ENCODE results near the gene KLK11. TPM values are rescaled to one million over a fixed set of nuclear protein-coding genes. Genes with fewer than 3 reads are reported as not detected.

KLK11 gene
- total and polyA plus RNA-seq, 10 of the 15 experiments (the other 5 are each of a cell fraction or from before 2014, with no cell fraction given) = not detected

- no peak for FAIRE-seq
Measured at GRCh38 chr19:51000426-51000825, 26.0 kb downstream of the KLK11 start.

More at GRCh38 chr19:51000426-51000825, 26.0 kb downstream of the KLK11 start:
- TF ChIP-seq IKZF1 (conservative IDR thresholded peaks at IDR 0.05) = no peak
- TF ChIP-seq MYB (IDR thresholded peaks at IDR 0.05; ENCODE audit: borderline replicate concordance, low read depth, low read length) = no peak
- TF ChIP-seq CHD4 (IDR thresholded peaks at IDR 0.05) = no peak
- no peak for TF ChIP-seq CBFB (IDR thresholded peaks at IDR 0.05; ENCODE audit: low read depth)
- TF ChIP-seq EZH2 (IDR thresholded peaks at IDR 0.05; ENCODE audit: borderline replicate concordance, control insufficient read depth, low read depth, low read length) = no peak
- TF ChIP-seq BHLHE40 (IDR thresholded peaks at IDR 0.05; ENCODE audit: borderline replicate concordance in 1 of 2, low read depth in 2 of 2, low read length in 1 of 2) = no peak
- TF ChIP-seq POU2F2 (IDR thresholded peaks at IDR 0.05; ENCODE audit: borderline replicate concordance, low read depth, low read length) = no peak
- no peak for TF ChIP-seq CHD1 (IDR thresholded peaks at IDR 0.05; ENCODE audit: low read depth, low read length)
- TF ChIP-seq ZNF274 (IDR thresholded peaks at IDR 0.05; ENCODE audit: insufficient read depth, insufficient read length) = no peak
- no peak for TF ChIP-seq CBX3 (IDR thresholded peaks at IDR 0.05; ENCODE audit: borderline replicate concordance, low read depth)
- TF ChIP-seq, protein P1, sequence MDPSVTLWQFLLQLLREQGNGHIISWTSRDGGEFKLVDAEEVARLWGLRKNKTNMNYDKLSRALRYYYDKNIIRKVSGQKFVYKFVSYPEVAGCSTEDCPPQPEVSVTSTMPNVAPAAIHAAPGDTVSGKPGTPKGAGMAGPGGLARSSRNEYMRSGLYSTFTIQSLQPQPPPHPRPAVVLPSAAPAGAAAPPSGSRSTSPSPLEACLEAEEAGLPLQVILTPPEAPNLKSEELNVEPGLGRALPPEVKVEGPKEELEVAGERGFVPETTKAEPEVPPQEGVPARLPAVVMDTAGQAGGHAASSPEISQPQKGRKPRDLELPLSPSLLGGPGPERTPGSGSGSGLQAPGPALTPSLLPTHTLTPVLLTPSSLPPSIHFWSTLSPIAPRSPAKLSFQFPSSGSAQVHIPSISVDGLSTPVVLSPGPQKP (IDR thresholded peaks at IDR 0.05; ENCODE audit: low read depth, low read length) = no peak
- TF ChIP-seq EGR1 (IDR thresholded peaks at IDR 0.05; ENCODE audit: borderline replicate concordance in 1 of 2, low read depth in 2 of 2, low read length in 2 of 2) = no peak
- no peak for TF ChIP-seq RAD21 (IDR thresholded peaks at IDR 0.05; ENCODE audit: insufficient read depth, low read depth, low read length)
- TF ChIP-seq, protein P2, sequence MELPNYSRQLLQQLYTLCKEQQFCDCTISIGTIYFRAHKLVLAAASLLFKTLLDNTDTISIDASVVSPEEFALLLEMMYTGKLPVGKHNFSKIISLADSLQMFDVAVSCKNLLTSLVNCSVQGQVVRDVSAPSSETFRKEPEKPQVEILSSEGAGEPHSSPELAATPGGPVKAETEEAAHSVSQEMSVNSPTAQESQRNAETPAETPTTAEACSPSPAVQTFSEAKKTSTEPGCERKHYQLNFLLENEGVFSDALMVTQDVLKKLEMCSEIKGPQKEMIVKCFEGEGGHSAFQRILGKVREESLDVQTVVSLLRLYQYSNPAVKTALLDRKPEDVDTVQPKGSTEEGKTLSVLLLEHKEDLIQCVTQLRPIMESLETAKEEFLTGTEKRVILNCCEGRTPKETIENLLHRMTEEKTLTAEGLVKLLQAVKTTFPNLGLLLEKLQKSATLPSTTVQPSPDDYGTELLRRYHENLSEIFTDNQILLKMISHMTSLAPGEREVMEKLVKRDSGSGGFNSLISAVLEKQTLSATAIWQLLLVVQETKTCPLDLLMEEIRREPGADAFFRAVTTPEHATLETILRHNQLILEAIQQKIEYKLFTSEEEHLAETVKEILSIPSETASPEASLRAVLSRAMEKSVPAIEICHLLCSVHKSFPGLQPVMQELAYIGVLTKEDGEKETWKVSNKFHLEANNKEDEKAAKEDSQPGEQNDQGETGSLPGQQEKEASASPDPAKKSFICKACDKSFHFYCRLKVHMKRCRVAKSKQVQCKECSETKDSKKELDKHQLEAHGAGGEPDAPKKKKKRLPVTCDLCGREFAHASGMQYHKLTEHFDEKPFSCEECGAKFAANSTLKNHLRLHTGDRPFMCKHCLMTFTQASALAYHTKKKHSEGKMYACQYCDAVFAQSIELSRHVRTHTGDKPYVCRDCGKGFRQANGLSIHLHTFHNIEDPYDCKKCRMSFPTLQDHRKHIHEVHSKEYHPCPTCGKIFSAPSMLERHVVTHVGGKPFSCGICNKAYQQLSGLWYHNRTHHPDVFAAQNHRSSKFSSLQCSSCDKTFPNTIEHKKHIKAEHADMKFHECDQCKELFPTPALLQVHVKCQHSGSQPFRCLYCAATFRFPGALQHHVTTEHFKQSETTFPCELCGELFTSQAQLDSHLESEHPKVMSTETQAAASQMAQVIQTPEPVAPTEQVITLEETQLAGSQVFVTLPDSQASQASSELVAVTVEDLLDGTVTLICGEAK (IDR thresholded peaks at IDR 0.05; ENCODE audit: borderline replicate concordance) = no peak
- TF ChIP-seq LARP7 (IDR thresholded peaks at IDR 0.05) = no peak
- no peak for TF ChIP-seq DPF2 (IDR thresholded peaks at IDR 0.05)
- H3K9me3 ChIP-seq (replicated peaks; ENCODE audit: control insufficient read depth, insufficient read depth, low read length) = no peaks in the 10 kb centered on the region
- in situ Hi-C loops (cut with MboI) (no loop called here), intact Hi-C loops (cut with micrococcal nuclease; ENCODE audit: unreplicated experiment) (no loop called here)
- H3K9ac ChIP-seq (ENCODE audit: control insufficient read depth, insufficient read depth, low read length) = no peak overlapping the region
- no peaks in the 10 kb centered on the region for H3K36me3 ChIP-seq (ENCODE audit: control insufficient read depth in 2 of 2, insufficient read depth in 2 of 2, low read length in 1 of 2)
- H3K79me2 ChIP-seq (ENCODE audit: control insufficient read depth, insufficient read depth, low read length) = no peaks in the 10 kb centered on the region
- ChIA-PET CTCF (no interaction called here), SMC1A (ENCODE audit: uncharacterized antibody, unreplicated experiment) (no interaction called here), POLR2A (no interaction called here), RAD21 (ENCODE audit: unreplicated experiment) (no interaction called here)
- no peak overlapping the region for H3K4me3 ChIP-seq
- H3K4me2 ChIP-seq (ENCODE audit: control insufficient read depth, insufficient read depth) = no peak overlapping the region
- no peak overlapping the region for H3K27ac ChIP-seq (ENCODE audit: control insufficient read depth, insufficient read depth)
- DNase-seq (ENCODE audit: low read depth, low spot score) (no peak), ATAC-seq (no peak)
- H3K27me3 ChIP-seq (replicated peaks in 1 of 2; ENCODE audit: control insufficient read depth in 2 of 2, insufficient read depth in 2 of 2, low read length in 1 of 2) = no peaks in the 10 kb centered on the region; a peak in 1 of 4 replicates
- WGBS (ENCODE audit: insufficient coverage, insufficient replicate concordance, low lambda C conversion rate, missing lambda C conversion rate) = 45% methylated on average over 10 of the region's 10 CpGs
- no TSS peak for BruUV-seq (replicated peaks)
- no peak overlapping the region for H2AFZ ChIP-seq (ENCODE audit: control insufficient read depth, low read depth, low read length)
- H3K4me1 ChIP-seq (ENCODE audit: control insufficient read depth, insufficient read depth, low read length) = no peaks in the 10 kb centered on the region
- H4K20me1 ChIP-seq (ENCODE audit: control insufficient read depth, insufficient read depth) = no peaks in the 10 kb centered on the region
